OCI-LY7 (cell line): ENCODE measurements around the gene CCSAP. TPM values are rescaled to one million over a fixed set of nuclear protein-coding genes. Genes with fewer than 3 reads are reported as not detected.

ENCODE experiments used
- BruUV-seq: library from RNA; stranded (reverse); fragments of 400-500 nt; replicated peaks from 2 replicates; lab custom pipeline; 2021; lab: Mats Ljungman, UMichigan
- CTCF ChIA-PET: fragments of 300-600 bp; sonication (Branson Sonifier 250); formaldehyde crosslinking; loops from one replicate; lab custom pipeline; 2022; ENCODE audit warnings: antibody characterized with exemption; ENCODE audit not compliant: unreplicated experiment; lab: Charles Lee
- POLR2A ChIA-PET: fragments of 300-600 bp; sonication (Branson Sonifier 250); formaldehyde crosslinking; loops from one replicate; lab custom pipeline; 2022; ENCODE audit warnings: antibody characterized with exemption; lab: Charles Lee
- DNase-seq: peaks from one replicate; pipeline ENCODE4 v3.0.0-alpha.2; 2015; ENCODE audit warnings: low spot score
- H2AFZ ChIP-seq: fragments of 200-600 bp; sonication (generic), shearing (Covaris generic); 2 replicates; pipeline ENCODE4 v1.6.1; 2014; ENCODE audit warnings: mild to moderate bottlenecking, antibody characterized with exemption, low read length, moderate library complexity
- H3K27ac ChIP-seq: fragments of 200-600 bp; sonication (generic); 2 replicates; pipeline ENCODE4 v1.5.1; 2014; ENCODE audit warnings: mixed run types, low read depth, mild to moderate bottlenecking, moderate library complexity, low read length, inconsistent platforms; ENCODE audit not compliant: poor library complexity, severe bottlenecking
- H3K36me3 ChIP-seq: fragments of 200-600 bp; sonication (generic); 2 replicates; pipeline ENCODE4 v1.6.1; 2014; ENCODE audit warnings: mild to moderate bottlenecking, antibody characterized with exemption, low read length, moderate library complexity, mixed read lengths; ENCODE audit not compliant: insufficient read depth
- H3K4me1 ChIP-seq: fragments of 200-600 bp; sonication (generic); 2 replicates; pipeline ENCODE4 v1.5.1; 2014; ENCODE audit warnings: mild to moderate bottlenecking, low read length; ENCODE audit not compliant: insufficient read depth, poor library complexity, severe bottlenecking
- H3K4me2 ChIP-seq: fragments of 200-600 bp; sonication (generic); 2 replicates; pipeline ENCODE4 v1.6.1; 2014; ENCODE audit warnings: mild to moderate bottlenecking, low read length
- H3K4me3 ChIP-seq: fragments of 200-600 bp; sonication (generic); 2 replicates; pipeline ENCODE4 v1.5.1; 2014; ENCODE audit warnings: mild to moderate bottlenecking, low read depth, low read length; ENCODE audit not compliant: poor library complexity, severe bottlenecking
- H3K79me2 ChIP-seq: fragments of 200-600 bp; sonication (generic); 2 replicates; pipeline ENCODE4 v1.6.1; 2016; ENCODE audit warnings: low read depth, mild to moderate bottlenecking, low read length, moderate library complexity, mixed read lengths; ENCODE audit not compliant: insufficient read depth
- H3K9me2 ChIP-seq: fragments of 200-600 bp; sonication (generic); 2 replicates; pipeline ENCODE4 v1.6.1; 2016; ENCODE audit warnings: mild to moderate bottlenecking, low read length, mixed read lengths; ENCODE audit not compliant: insufficient read depth
- H3K9me3 ChIP-seq: fragments of 200-600 bp; sonication (generic); 2 replicates; pipeline ENCODE4 v1.6.1; 2014; ENCODE audit warnings: mild to moderate bottlenecking, mixed run types, low read length, mixed read lengths
- H4K20me1 ChIP-seq: fragments of 200-600 bp; sonication (generic); 2 replicates; pipeline ENCODE4 v1.6.1; 2014; ENCODE audit warnings: mild to moderate bottlenecking, antibody characterized with exemption, low read length, moderate library complexity, mixed read lengths; ENCODE audit not compliant: insufficient read depth
- EZH2phosphoT487 ChIP-seq: fragments of 200-600 bp; sonication (generic); IDR thresholded peaks from 2 replicates; pipeline ENCODE4 v1.6.1; 2018; ENCODE audit warnings: low read depth, borderline replicate concordance, mild to moderate bottlenecking, mixed run types, antibody characterized with exemption, low read length, moderate library complexity, mixed read lengths
- intact Hi-C: fragments of 100-400 bp; cut with micrococcal nuclease; formaldehyde crosslinking; loops from one replicate; pipeline ENCODE4 v1.10.0; 2022; ENCODE audit not compliant: unreplicated experiment
- total RNA-seq, 2 experiments: library from RNA; depleted of rRNA in 1 of 2; stranded (reverse); fragments of >200 nt in 1 of 2; shearing (Covaris generic) in 1 of 2; gene quantifications; 2 replicates each; pipeline ENCODE4 v1.2.3, GENCODE V29; 2014 to 2022
- TF ChIP-seq, protein P1 (sequence below): fragments of 200-600 bp; sonication (generic); conservative IDR thresholded peaks from 2 replicates; pipeline ENCODE4 v1.5.1; 2014; ENCODE audit warnings: mild to moderate bottlenecking, antibody characterized with exemption, low read length, moderate library complexity, mixed read lengths

The CCSAP gene
- total RNA-seq, 2 experiments from 2014 or later: 10.5 to 15.7 TPM

GRCh38 chr1:229344937-229345684, 2.3 kb upstream of the CCSAP start:
- Histone ChIP-seq H3K27ac (no peak overlapping the region), H3K4me3 (no peak overlapping the region), H3K9me3 (no peaks in the 10 kb centered on the region), H3K4me2 (no peak overlapping the region), H3K9me2 (no peaks in the 10 kb centered on the region), H2AFZ (no peak overlapping the region), H4K20me1 (0 out of 2 replicates have a peak, but pooled peaks cover 6% of the 10 kb centered on the region), H3K36me3 (no peaks in the 10 kb centered on the region), H3K79me2 (peaks cover 17% of the 10 kb centered on the region), H3K4me1 (peaks cover 12% of the 10 kb centered on the region)
- intact Hi-C loops: loop anchor here (5.0 kb wide), 4 partner anchors 132 to 858 kb away; partner anchors contain the start of genes NUP133, RNF187, TAF5L and URB2
- no peak for DNase-seq
- POLR2A ChIA-PET: interaction anchor here (0.6 to 1.2 kb wide), 2 partner anchors 158 to 177 kb away, joined by 3 read pairs; no protein-coding TSS in a partner anchor
- TF ChIP-seq EZH2phosphoT487: no peak
- TF ChIP-seq, protein P1, sequence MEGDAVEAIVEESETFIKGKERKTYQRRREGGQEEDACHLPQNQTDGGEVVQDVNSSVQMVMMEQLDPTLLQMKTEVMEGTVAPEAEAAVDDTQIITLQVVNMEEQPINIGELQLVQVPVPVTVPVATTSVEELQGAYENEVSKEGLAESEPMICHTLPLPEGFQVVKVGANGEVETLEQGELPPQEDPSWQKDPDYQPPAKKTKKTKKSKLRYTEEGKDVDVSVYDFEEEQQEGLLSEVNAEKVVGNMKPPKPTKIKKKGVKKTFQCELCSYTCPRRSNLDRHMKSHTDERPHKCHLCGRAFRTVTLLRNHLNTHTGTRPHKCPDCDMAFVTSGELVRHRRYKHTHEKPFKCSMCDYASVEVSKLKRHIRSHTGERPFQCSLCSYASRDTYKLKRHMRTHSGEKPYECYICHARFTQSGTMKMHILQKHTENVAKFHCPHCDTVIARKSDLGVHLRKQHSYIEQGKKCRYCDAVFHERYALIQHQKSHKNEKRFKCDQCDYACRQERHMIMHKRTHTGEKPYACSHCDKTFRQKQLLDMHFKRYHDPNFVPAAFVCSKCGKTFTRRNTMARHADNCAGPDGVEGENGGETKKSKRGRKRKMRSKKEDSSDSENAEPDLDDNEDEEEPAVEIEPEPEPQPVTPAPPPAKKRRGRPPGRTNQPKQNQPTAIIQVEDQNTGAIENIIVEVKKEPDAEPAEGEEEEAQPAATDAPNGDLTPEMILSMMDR: no peak
- CTCF ChIA-PET: no interaction called here
- BruUV-seq: no TSS peak

DNA sequence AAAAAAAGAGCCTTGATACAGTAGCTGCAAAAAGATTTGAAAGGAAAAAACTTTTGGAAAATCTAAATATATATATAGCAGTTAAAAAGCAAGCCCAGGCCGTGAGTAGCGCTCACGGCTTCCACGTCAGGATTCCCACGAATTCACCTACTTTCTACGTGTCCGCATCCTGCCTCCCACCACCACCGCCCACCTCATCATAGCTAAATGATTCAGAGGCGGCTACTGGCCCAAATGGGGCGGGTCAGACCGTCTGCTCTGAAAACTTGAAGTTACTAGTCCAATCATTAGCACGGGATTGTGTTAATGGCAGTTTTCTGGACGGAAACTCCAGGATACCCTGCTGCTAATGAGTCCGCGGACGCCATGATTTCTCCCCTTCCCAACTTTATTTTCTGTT, 1.3 kb upstream of the CCSAP start:
- no peak overlapping the region; the same call in 1 of the 2 replicates for H3K4me2 ChIP-seq
- BruUV-seq: no TSS peak
- peaks cover 27% of the 10 kb centered on the region for H3K79me2 ChIP-seq
- intact Hi-C loops: loop anchor here (5.0 kb wide), 4 partner anchors 133 to 857 kb away; partner anchors contain the start of genes NUP133, RNF187, TAF5L and URB2
- POLR2A ChIA-PET: interaction anchor here (1.2 kb wide), 1 partner anchor 159 kb away, joined by 3 read pairs; no protein-coding TSS in a partner anchor
- peaks cover 20% of the 10 kb centered on the region for H3K4me1 ChIP-seq
- no peaks in the 10 kb centered on the region for H3K9me3 ChIP-seq
- H3K4me3 ChIP-seq: no peak overlapping the region
- H4K20me1 ChIP-seq: 0 out of 2 replicates have a peak, but pooled peaks cover 6% of the 10 kb centered on the region
- CTCF ChIA-PET: no interaction called here
- H3K36me3 ChIP-seq: no peaks in the 10 kb centered on the region
- H3K9me2 ChIP-seq: no peaks in the 10 kb centered on the region
- TF ChIP-seq, protein P1: no peak
- TF ChIP-seq EZH2phosphoT487: no peak
- no peak for DNase-seq
- H2AFZ ChIP-seq: no peak overlapping the region
- H3K27ac ChIP-seq: no peak overlapping the region
